Gastrocnemius medialis (tissue), 4 donors: ENCODE results near the gene NUP214.

Experiments
- POLR2A ChIP-seq, 2 donors: fragments of 450-650 bp; IDR thresholded peaks; one replicate each; pipeline ENCODE4 v1.6.1; 2017; ENCODE audit warnings: antibody characterized with exemption in 2 of 2, mild to moderate bottlenecking in 2 of 2, moderate library complexity in 2 of 2
- TF ChIP-seq, protein P1 (sequence below), 5 experiments: fragments of 450-650 bp in 3 of 5; fragments of 200-600 bp in 2 of 5; sonication (generic) in 2 of 5; IDR thresholded peaks in 4 of 5; conservative IDR thresholded peaks in 1 of 5; 1 replicate in 4 of 5; 2 replicates in 1 of 5; pipeline ENCODE4 v1.5.1; 2016 to 2019; ENCODE audit warnings: antibody characterized with exemption in 5 of 5, mild to moderate bottlenecking in 3 of 5, moderate library complexity in 3 of 5

DNA sequence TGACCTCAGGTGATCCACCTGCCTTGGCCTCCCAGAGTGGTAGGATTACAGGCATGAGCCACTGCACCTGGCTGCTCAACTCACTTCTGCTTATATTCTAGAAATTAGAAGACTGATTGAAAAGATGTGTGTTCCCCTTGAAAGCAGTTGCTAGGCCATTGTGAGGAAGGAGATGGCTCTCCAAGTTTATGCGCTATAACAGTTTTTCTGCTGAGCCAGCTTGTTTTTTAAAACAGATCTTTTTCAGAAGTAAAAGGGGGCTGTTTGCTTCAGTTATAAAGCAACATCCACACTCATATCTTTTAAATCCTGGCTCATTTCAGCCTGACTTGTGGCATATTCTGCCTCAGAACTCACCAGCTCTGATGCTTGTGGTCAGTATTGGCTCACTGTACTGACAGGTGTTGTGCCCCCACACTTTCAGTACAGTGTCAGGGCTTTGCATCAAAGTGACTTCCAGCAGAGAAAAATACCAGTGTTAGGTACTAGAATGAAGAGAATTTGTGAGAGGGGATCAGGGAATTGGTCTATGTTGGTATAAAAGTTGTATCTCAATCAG, 49.4 kb downstream of the NUP214 start:
- TF ChIP-seq, protein P1, sequence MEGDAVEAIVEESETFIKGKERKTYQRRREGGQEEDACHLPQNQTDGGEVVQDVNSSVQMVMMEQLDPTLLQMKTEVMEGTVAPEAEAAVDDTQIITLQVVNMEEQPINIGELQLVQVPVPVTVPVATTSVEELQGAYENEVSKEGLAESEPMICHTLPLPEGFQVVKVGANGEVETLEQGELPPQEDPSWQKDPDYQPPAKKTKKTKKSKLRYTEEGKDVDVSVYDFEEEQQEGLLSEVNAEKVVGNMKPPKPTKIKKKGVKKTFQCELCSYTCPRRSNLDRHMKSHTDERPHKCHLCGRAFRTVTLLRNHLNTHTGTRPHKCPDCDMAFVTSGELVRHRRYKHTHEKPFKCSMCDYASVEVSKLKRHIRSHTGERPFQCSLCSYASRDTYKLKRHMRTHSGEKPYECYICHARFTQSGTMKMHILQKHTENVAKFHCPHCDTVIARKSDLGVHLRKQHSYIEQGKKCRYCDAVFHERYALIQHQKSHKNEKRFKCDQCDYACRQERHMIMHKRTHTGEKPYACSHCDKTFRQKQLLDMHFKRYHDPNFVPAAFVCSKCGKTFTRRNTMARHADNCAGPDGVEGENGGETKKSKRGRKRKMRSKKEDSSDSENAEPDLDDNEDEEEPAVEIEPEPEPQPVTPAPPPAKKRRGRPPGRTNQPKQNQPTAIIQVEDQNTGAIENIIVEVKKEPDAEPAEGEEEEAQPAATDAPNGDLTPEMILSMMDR (IDR thresholded peaks at IDR 0.05 in 4 of 5, conservative IDR thresholded peaks at IDR 0.05 in 1 of 5) = no peak
- no peak for TF ChIP-seq POLR2A (IDR thresholded peaks at IDR 0.05)
